GM18526 (cell line): ENCODE measurements around the gene MYEOV.

Source experiments
- POLR2A ChIP-seq: IDR thresholded peaks from 3 replicates; pipeline ENCODE4 v1.6.1; 2011; ENCODE audit not compliant: insufficient read length; ENCODE audit errors: extremely low read depth

MYEOV gene

GRCh38 chr11:69274531-69275016 is 19.4 kb upstream of the MYEOV start:
- TF ChIP-seq POLR2A, result no peak

- no peak for TF ChIP-seq POLR2A
These were observed 18.8 kb upstream of the MYEOV start for GRCh38 chr11:69275178-69275577.

- TF ChIP-seq POLR2A, result no peak
These were observed 17.8 kb upstream of the MYEOV start for GRCh38 chr11:69276165-69276564.

- TF ChIP-seq POLR2A, result no peak
These were observed 16.7 kb upstream of the MYEOV start for GRCh38 chr11:69277074-69277809.

GRCh38 chr11:69278091-69278867 is 15.7 kb upstream of the MYEOV start:
- no peak for TF ChIP-seq POLR2A

- TF ChIP-seq POLR2A, result no peak
These were observed 13.5 kb upstream of the MYEOV start for GRCh38 chr11:69280451-69280850.

GRCh38 chr11:69280994-69281393 is 13.0 kb upstream of the MYEOV start:
- TF ChIP-seq POLR2A, result no peak

- TF ChIP-seq POLR2A, result no peak
These were observed 10.5 kb upstream of the MYEOV start for GRCh38 chr11:69283446-69283845.

GRCh38 chr11:69284081-69284511 is 9.9 kb upstream of the MYEOV start:
- TF ChIP-seq POLR2A, result no peak

- TF ChIP-seq POLR2A, result no peak
These were observed 8.9 kb upstream of the MYEOV start for GRCh38 chr11:69285091-69285490.

GRCh38 chr11:69285766-69286165 is 8.2 kb upstream of the MYEOV start:
- TF ChIP-seq POLR2A, result no peak

GRCh38 chr11:69286374-69287371 is 7.3 kb upstream of the MYEOV start:
- no peak for TF ChIP-seq POLR2A

- TF ChIP-seq POLR2A, result no peak
These were observed 5.7 kb upstream of the MYEOV start for GRCh38 chr11:69287968-69288882.

GRCh38 chr11:69288883-69289242 is 5.1 kb upstream of the MYEOV start:
- TF ChIP-seq POLR2A, result no peak
